CD4-positive, alpha-beta T cell (primary cell): ENCODE data around the gene DCUN1D4. TPM values are rescaled to one million over a fixed set of nuclear protein-coding genes. Genes with fewer than 3 reads are reported as not detected.

Source experiments
- ATAC-seq: fragments of 200-7000 bp; cut with Tn5 transposase; one replicate; pipeline ENCODE4 v1.10.0; 2022; ENCODE audit warnings: mild to moderate bottlenecking; ENCODE audit not compliant: poor library complexity
- CTCF ChIA-PET: fragments of 350-600 bp; sonication (Branson Sonifier 250); formaldehyde crosslinking; loops from one replicate; lab custom pipeline; 2021; ENCODE audit warnings: antibody characterized with exemption, inconsistent platforms; lab: Charles Lee
- POLR2A ChIA-PET: fragments of 350-600 bp; sonication (Branson Sonifier 250); formaldehyde crosslinking; loops from one replicate; lab custom pipeline; 2021; ENCODE audit warnings: antibody characterized with exemption, inconsistent platforms; lab: Charles Lee
- DNase-seq, 14 experiments: peaks; one replicate each; pipeline ENCODE4 v3.0.0-alpha.2; 2013 to 2020; ENCODE audit warnings: mixed read lengths in 2 of 14
- H3K27ac ChIP-seq, 2 donors: one replicate each; pipeline versions ENCODE4 v1.5.1 to v1.7.0; 2013; ENCODE audit warnings: low read length in 2 of 2, low read depth in 1 of 2, mild to moderate bottlenecking in 1 of 2
- H3K27me3 ChIP-seq, 2 experiments: 1 replicate in 1 of 2; 2 replicates in 1 of 2; pipeline versions ENCODE4 v1.6.1 to v1.7.0; 2013; ENCODE audit warnings: low read length in 2 of 2, control low read depth in 1 of 2, mild to moderate bottlenecking in 1 of 2, moderate library complexity in 1 of 2; ENCODE audit not compliant: insufficient read depth in 2 of 2, control insufficient read depth in 1 of 2
- H3K36me3 ChIP-seq: one replicate; pipeline ENCODE4 v1.6.1; 2013; ENCODE audit warnings: low read length, control low read depth; ENCODE audit not compliant: insufficient read depth
- H3K4me1 ChIP-seq: one replicate; pipeline ENCODE4 v1.6.1; 2013; ENCODE audit warnings: low read length, control low read depth; ENCODE audit not compliant: insufficient read depth
- H3K4me3 ChIP-seq: one replicate; pipeline ENCODE4 v1.5.1; 2013; ENCODE audit warnings: mild to moderate bottlenecking, low read length, moderate library complexity
- H3K9me3 ChIP-seq, 2 experiments: 1 replicate in 1 of 2; 2 replicates in 1 of 2; pipeline versions ENCODE4 v1.6.1 to v1.7.0; 2013; ENCODE audit warnings: low read length in 2 of 2, mild to moderate bottlenecking in 2 of 2, control low read depth in 1 of 2, moderate library complexity in 1 of 2; ENCODE audit not compliant: control insufficient read depth in 1 of 2, insufficient read depth in 1 of 2
- H3K27ac Mint-ChIP-seq: one replicate; pipeline ENCODE4 v1.8.0; 2020; ENCODE audit warnings: mixed read lengths
- H3K27me3 Mint-ChIP-seq: one replicate; pipeline ENCODE4 v1.8.0; 2021; ENCODE audit warnings: mixed read lengths
- H3K36me3 Mint-ChIP-seq: one replicate; pipeline ENCODE4 v1.8.0; 2021; ENCODE audit warnings: low read depth, mixed read lengths
- H3K4me1 Mint-ChIP-seq: one replicate; pipeline ENCODE4 v1.8.0; 2021; ENCODE audit warnings: low read depth, mixed read lengths
- H3K4me3 Mint-ChIP-seq: one replicate; pipeline ENCODE4 v1.8.0; 2020; ENCODE audit warnings: mild to moderate bottlenecking, mixed read lengths
- H3K9me3 Mint-ChIP-seq: one replicate; pipeline ENCODE4 v1.8.0; 2020; ENCODE audit warnings: mixed read lengths
- CTCF ChIP-seq: fragments of 200-600 bp; IDR thresholded peaks from one replicate; pipeline ENCODE4 v1.8.0; 2022; ENCODE audit warnings: antibody characterized with exemption, mild to moderate bottlenecking
- intact Hi-C, 2 experiments: fragments of 100-400 bp; cut with DNase I in 1 of 2; cut with micrococcal nuclease in 1 of 2; formaldehyde crosslinking; loops; one replicate each; pipeline versions ENCODE4 v1.15.1 to v1.9.0; 2023 to 2025; cut with DNase I, micrococcal nuclease
- total RNA-seq, 174 experiments: library from RNA in 2 of 174; stranded (reverse) in 2 of 174; gene quantifications; one replicate each; pipeline ENCODE4 v1.2.3 and lab custom pipeline; 2021 to 2026

The DCUN1D4 gene
- total RNA-seq, 2 experiments from 2014 or later = 36.2 to 39.9 TPM

DNA sequence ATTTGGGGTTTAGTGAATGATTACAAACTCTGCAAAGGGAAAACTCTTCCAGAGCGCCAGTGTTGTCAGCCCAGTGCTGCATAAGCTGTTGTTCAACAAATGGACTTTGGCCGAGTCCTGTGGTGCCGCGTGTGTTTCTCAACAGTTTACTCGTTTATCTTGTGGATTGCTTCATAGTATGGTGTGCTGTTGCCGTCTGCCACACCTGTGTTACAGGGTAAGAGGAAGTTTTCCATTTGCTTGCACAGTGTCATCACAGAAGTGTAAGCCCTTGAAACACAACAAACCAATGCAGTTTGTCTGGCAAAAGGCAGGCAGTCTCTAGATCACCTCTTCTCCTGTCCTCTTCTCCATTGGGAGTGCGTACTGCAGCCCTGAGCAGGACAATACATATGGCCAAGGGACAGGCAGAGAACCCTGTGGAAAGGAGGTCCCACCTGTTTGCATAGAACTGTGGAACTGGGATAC is 66.3 kb downstream of the DCUN1D4 start:
- Histone ChIP-seq H3K27me3 (no peaks in the 10 kb centered on the region), H3K4me1 (no peaks in the 10 kb centered on the region), H3K27ac (no peak overlapping the region), H3K9me3 (no peaks in the 10 kb centered on the region), H3K36me3 (peaks cover 62% of the 10 kb centered on the region), H3K4me3 (no peak overlapping the region)
- Mint-ChIP-seq H3K4me1 (no peaks in the 10 kb centered on the region), H3K4me3 (no peak overlapping the region), H3K9me3 (no peaks in the 10 kb centered on the region), H3K27ac (no peak overlapping the region), H3K27me3 (no peaks in the 10 kb centered on the region), H3K36me3 (peaks cover 94% of the 10 kb centered on the region)
- POLR2A ChIA-PET = no interaction called here
- DNase-seq = no peak
- TF ChIP-seq CTCF = no peak
- intact Hi-C loops = no loop called here
- ATAC-seq = no peak
- CTCF ChIA-PET = no interaction called here

- DNase-seq (no peak), ATAC-seq (no peak)
- Histone ChIP-seq H3K27ac (no peak overlapping the region), H3K36me3 (peaks cover 20% of the 10 kb centered on the region), H3K9me3 (no peaks in the 10 kb centered on the region), H3K4me1 (no peaks in the 10 kb centered on the region), H3K27me3 (no peaks in the 10 kb centered on the region), H3K4me3 (no peak overlapping the region)
- H3K27ac Mint-ChIP-seq = no peak overlapping the region
- no peaks in the 10 kb centered on the region for H3K4me1 Mint-ChIP-seq
- no peaks in the 10 kb centered on the region for H3K27me3 Mint-ChIP-seq
- CTCF ChIA-PET = no interaction called here
- no peak overlapping the region for H3K4me3 Mint-ChIP-seq
- POLR2A ChIA-PET = no interaction called here
- no peak for TF ChIP-seq CTCF
- peaks cover 4% of the 10 kb centered on the region for H3K9me3 Mint-ChIP-seq
- intact Hi-C loops = no loop called here
- peaks cover 44% of the 10 kb centered on the region for H3K36me3 Mint-ChIP-seq
These were observed 75.3 kb downstream of the DCUN1D4 start for GRCh38 chr4:51918251-51918650.

DNA sequence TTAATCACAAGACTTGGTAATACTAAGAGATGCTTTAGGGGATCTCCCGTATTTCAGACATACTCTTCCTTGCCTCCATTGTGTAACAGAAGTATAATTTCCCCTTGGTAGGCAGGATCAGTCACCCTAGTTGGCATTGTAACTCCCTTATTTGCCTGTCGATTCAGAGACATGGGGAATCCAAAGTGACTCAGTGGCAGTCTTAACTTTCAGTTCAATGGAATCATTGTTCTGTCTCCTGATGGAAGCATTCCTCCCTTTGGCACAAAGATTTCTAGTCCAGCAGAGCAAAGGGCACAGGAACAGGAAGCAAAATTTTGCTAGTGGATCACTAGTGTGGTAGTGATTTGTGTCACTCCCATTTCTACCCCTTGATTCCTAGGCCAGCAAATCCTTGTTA is 80.4 kb downstream of the DCUN1D4 start:
- no peaks in the 10 kb centered on the region for H3K36me3 Mint-ChIP-seq
- Histone ChIP-seq H3K4me3 (no peak overlapping the region), H3K36me3 (no peaks in the 10 kb centered on the region), H3K9me3 (no peaks in the 10 kb centered on the region), H3K27me3 (no peaks in the 10 kb centered on the region), H3K4me1 (no peaks in the 10 kb centered on the region), H3K27ac (no peak overlapping the region)
- H3K27ac Mint-ChIP-seq = no peak overlapping the region
- POLR2A ChIA-PET = no interaction called here
- H3K4me1 Mint-ChIP-seq = no peaks in the 10 kb centered on the region
- peaks cover 4% of the 10 kb centered on the region for H3K9me3 Mint-ChIP-seq
- TF ChIP-seq CTCF = no peak
- H3K4me3 Mint-ChIP-seq = no peak overlapping the region
- ATAC-seq (no peak), DNase-seq (no peak)
- CTCF ChIA-PET = no interaction called here
- intact Hi-C loops = no loop called here
- peaks cover 6% of the 10 kb centered on the region for H3K27me3 Mint-ChIP-seq
